Thyroid gland (tissue), 4 donors: ENCODE measurements around the gene TRIOBP.

Experiments
- POLR2A ChIP-seq, 2 donors: fragments of 450-650 bp; IDR thresholded peaks; one replicate each; pipeline ENCODE4 v1.6.1; 2017; ENCODE audit warnings: antibody characterized with exemption in 2 of 2, mild to moderate bottlenecking in 2 of 2, moderate library complexity in 1 of 2
- TF ChIP-seq, protein P1 (sequence below), 6 experiments: fragments of 200-600 bp in 3 of 6; fragments of 450-650 bp in 3 of 6; sonication (generic) in 3 of 6; IDR thresholded peaks; one replicate each; pipeline ENCODE4 v1.5.1; 2016 to 2019; ENCODE audit warnings: antibody characterized with exemption in 6 of 6, mild to moderate bottlenecking in 2 of 6, inconsistent platforms in 1 of 6, moderate library complexity in 1 of 6

DNA sequence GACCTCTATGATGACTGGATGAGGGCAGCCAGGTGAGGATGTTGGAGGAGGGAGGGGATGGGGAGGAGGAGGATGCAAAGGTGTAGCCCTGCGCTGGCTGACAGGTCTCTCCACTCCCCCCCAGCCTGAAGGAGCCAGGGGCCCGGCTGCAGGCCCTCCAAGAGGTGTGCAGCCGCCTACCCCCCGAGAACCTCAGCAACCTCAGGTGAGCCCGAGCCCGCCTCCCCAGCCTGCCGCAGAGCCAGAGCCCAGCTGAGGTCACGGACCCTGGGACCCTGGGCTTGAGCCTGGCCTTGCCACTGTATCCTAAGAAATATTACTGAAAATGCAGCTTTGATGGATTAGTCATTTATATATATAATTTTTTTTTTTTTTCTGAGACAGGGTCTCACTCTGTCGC lies 49.5 kb upstream of the TRIOBP start:
- TF ChIP-seq, protein P1, sequence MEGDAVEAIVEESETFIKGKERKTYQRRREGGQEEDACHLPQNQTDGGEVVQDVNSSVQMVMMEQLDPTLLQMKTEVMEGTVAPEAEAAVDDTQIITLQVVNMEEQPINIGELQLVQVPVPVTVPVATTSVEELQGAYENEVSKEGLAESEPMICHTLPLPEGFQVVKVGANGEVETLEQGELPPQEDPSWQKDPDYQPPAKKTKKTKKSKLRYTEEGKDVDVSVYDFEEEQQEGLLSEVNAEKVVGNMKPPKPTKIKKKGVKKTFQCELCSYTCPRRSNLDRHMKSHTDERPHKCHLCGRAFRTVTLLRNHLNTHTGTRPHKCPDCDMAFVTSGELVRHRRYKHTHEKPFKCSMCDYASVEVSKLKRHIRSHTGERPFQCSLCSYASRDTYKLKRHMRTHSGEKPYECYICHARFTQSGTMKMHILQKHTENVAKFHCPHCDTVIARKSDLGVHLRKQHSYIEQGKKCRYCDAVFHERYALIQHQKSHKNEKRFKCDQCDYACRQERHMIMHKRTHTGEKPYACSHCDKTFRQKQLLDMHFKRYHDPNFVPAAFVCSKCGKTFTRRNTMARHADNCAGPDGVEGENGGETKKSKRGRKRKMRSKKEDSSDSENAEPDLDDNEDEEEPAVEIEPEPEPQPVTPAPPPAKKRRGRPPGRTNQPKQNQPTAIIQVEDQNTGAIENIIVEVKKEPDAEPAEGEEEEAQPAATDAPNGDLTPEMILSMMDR (IDR thresholded peaks at IDR 0.05) = no peak
- TF ChIP-seq POLR2A (IDR thresholded peaks at IDR 0.05) = no peak
